Lower lobe of right lung (tissue), 2 donors: ENCODE measurements around the gene RHOH. TPM values are rescaled to one million over a fixed set of nuclear protein-coding genes. Genes with fewer than 3 reads are reported as not detected.
A peak's percentile ranks its signal among the peaks of the same experiment; 100 is the strongest.

Experiments
- ATAC-seq, 2 donors: fragments of 200-7000 bp; cut with Tn5 transposase; one replicate each; pipeline ENCODE4 v1.9.1; 2020 to 2022; ENCODE audit warnings: mild to moderate bottlenecking in 2 of 2, moderate library complexity in 2 of 2
- DNase-seq: peaks from one replicate; pipeline ENCODE4 v3.0.0-alpha.2; 2020
- H3K27ac ChIP-seq: fragments of 200-600 bp; one replicate; pipeline ENCODE4 v1.8.0; 2022
- H3K27me3 ChIP-seq: fragments of 200-600 bp; one replicate; pipeline ENCODE4 v1.8.0; 2022; ENCODE audit warnings: low read depth
- H3K36me3 ChIP-seq: fragments of 200-600 bp; one replicate; pipeline ENCODE4 v1.8.0; 2022; ENCODE audit warnings: mild to moderate bottlenecking
- H3K4me1 ChIP-seq: fragments of 200-600 bp; one replicate; pipeline ENCODE4 v1.8.0; 2022
- H3K4me3 ChIP-seq: fragments of 200-600 bp; one replicate; pipeline ENCODE4 v1.8.0; 2022; ENCODE audit warnings: mild to moderate bottlenecking
- H3K9me3 ChIP-seq: fragments of 200-600 bp; one replicate; pipeline ENCODE4 v1.8.0; 2022
- intact Hi-C: fragments of 100-400 bp; cut with DNase I; formaldehyde crosslinking; loops from one replicate; pipeline ENCODE4 v1.11.0; 2022
- total RNA-seq: library from RNA; stranded (reverse); fragmentation: NEBNext Ultra II Directional; extraction: Animal tissue kit (Norgen Biotek cat#: 25700); gene quantifications from one replicate; pipeline ENCODE4 v1.2.1, GENCODE V29; 2021
- TF ChIP-seq, protein P1 (sequence below): fragments of 200-600 bp; IDR thresholded peaks from one replicate; pipeline ENCODE4 v1.8.0; 2022; ENCODE audit warnings: antibody characterized with exemption, mild to moderate bottlenecking
- donor health status: DM: no; HTN: yes; CAD: no; lungs with severe emphysema.

The RHOH gene
- total RNA-seq, 1 donor from 2014 or later, result 9.2 TPM

DNA sequence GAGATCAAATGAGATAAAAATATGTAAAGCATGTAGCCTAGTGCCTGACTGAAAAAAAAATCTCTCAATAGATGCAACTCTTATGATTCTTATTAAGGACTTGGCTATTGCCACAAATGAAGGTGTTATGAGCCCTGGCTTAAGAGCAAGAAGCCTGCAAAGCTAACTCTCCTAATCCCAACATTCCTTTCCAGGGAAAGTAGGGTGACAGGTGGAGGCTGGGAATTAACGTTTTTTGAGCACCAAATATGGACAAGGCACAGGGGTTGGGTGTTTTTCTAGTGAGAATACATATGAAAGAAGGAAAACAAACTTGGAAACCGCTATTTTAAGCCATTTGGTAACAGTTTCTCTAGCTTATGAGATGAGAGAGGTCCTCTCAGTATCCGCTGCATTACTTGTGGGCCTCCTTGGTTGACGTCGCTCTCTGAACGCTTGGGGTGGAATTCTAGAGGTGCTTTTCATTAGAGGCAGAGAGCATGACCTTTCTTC lies 2.4 kb downstream of the RHOH start:
- peak overlapping the region; percentile 46 for H3K4me3 ChIP-seq
- H3K27me3 ChIP-seq, result no peaks in the 10 kb centered on the region
- intact Hi-C loops, result no loop called here
- H3K9me3 ChIP-seq, result no peaks in the 10 kb centered on the region
- H3K27ac ChIP-seq, result peak overlapping the region; percentile 72
- DNase-seq, result no peak
- ATAC-seq, result no peak
- no peaks in the 10 kb centered on the region for H3K4me1 ChIP-seq
- H3K36me3 ChIP-seq, result no peaks in the 10 kb centered on the region
- TF ChIP-seq, protein P1, sequence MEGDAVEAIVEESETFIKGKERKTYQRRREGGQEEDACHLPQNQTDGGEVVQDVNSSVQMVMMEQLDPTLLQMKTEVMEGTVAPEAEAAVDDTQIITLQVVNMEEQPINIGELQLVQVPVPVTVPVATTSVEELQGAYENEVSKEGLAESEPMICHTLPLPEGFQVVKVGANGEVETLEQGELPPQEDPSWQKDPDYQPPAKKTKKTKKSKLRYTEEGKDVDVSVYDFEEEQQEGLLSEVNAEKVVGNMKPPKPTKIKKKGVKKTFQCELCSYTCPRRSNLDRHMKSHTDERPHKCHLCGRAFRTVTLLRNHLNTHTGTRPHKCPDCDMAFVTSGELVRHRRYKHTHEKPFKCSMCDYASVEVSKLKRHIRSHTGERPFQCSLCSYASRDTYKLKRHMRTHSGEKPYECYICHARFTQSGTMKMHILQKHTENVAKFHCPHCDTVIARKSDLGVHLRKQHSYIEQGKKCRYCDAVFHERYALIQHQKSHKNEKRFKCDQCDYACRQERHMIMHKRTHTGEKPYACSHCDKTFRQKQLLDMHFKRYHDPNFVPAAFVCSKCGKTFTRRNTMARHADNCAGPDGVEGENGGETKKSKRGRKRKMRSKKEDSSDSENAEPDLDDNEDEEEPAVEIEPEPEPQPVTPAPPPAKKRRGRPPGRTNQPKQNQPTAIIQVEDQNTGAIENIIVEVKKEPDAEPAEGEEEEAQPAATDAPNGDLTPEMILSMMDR, result no peak

DNA sequence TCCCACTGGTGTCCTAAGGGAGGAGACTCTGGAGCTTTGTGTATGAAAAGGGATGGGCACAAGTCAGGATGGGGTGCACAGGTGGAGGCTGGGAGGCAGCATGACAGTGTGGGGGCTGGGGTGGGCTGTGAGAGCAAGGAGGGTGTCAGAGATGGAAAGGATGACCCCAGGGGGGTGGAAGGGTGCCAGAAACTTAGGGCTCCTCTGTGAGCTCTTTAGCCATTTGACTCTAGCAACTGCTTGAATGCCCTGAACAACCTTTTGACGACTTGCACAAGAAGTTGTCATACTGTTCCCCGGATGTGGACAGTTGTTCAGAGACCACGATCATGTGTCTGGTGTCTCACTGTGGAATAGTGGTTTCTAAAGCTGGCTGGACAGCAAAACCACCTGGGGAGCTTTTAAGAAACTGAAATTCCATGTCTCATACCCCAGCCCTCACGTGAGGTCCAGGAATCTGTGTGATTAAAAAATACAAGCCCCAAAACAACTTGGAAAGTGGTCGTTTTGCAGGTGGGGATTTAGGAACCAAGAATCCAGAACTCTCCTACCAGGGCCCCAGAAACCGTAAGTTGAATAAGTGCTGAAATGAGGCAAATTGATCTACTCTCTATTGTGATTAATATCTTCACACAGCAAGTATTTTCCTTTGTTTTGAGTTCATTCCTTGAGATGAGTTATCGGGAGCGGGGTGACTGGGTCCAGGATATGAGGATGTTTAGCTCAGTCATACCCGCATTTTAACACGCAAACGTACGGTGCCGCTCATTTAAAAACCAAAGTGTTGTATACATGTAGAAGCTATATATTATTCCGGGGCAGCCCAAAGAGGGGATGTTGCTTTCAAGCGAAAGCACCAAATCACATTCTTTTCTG lies 3.4 kb downstream of the RHOH start:
- TF ChIP-seq, protein P1, result no peak
- ATAC-seq, result peak; percentile 78 to 80
- DNase-seq, result no peak
- no peaks in the 10 kb centered on the region for H3K4me1 ChIP-seq
- peak overlapping the region; percentile 72 for H3K27ac ChIP-seq
- no peaks in the 10 kb centered on the region for H3K27me3 ChIP-seq
- no peaks in the 10 kb centered on the region for H3K9me3 ChIP-seq
- peak overlapping the region; percentile 46 for H3K4me3 ChIP-seq
- no peaks in the 10 kb centered on the region for H3K36me3 ChIP-seq
- intact Hi-C loops, result no loop called here

DNA sequence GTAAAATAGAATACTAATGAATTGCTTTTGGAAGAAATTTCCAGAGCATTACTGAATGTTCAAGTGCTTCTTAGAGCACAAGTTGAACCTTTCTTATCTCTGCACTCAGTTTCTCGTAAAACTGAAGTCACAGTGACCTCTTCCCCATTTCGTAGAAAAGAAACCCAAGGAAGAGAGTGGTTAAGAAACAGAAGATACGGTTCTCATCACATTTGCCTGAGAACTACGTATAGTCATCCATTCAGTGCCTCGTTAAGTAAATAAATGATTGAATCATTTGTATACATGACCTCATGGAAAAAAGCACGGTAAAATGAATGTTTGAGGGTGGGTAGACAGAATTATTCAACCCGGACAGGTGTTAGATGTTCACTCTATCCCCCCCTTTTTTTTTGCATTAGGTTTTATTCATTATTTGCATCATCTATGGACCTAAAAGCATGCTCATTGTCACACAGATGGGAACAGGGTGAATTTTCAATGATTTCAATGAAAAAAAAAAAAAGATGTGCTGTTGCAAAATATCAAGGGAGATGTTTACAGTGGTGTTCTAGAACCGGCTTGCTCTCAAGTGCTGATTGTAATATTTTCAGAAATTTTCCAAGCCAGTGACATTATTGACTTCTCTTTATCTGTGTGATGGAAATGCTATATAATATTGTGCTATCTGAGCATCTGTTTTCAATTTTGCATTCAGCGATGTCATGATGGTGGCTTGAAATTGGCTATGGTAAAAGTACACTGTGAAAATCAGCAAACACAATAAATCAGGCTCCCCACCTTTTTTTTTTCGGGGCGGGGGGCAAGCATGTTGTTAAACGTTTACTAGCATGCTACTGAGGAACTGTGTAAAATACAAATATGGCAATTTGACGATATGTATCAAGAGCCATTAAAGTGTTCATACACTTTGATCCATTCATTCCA lies 4.3 kb downstream of the RHOH start:
- Histone ChIP-seq H3K9me3 (no peaks in the 10 kb centered on the region), H3K36me3 (no peaks in the 10 kb centered on the region), H3K4me3 (peak overlapping the region; percentile 46), H3K27me3 (no peaks in the 10 kb centered on the region), H3K4me1 (no peaks in the 10 kb centered on the region), H3K27ac (peak overlapping the region; percentile 72)
- DNase-seq (no peak), ATAC-seq (peak; percentile 30 to 58)
- intact Hi-C loops, result no loop called here
- TF ChIP-seq, protein P1, result no peak

DNA sequence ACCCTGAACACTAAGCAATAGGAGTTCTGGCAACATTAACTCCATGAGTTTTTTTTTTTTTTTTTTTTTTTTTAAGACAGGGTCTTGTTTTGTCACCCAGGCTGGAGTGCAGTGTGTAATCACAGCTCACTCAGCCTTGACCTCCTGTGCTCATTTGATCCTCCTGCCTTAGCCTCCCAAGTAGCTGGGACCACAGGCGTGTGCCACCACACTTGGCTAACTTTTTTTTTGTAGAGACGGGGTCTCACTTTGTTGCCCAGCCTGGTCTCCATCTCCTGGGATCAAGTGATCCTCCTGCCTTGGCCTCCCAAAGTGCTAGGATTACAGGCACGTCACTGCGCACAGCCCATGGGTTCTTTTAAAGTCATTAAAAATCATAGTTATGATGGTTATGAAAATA lies 5.1 kb downstream of the RHOH start:
- Histone ChIP-seq H3K27me3 (no peaks in the 10 kb centered on the region), H3K27ac (peak overlapping the region; percentile 72), H3K36me3 (no peaks in the 10 kb centered on the region), H3K9me3 (no peaks in the 10 kb centered on the region), H3K4me3 (no peak overlapping the region), H3K4me1 (no peaks in the 10 kb centered on the region)
- ATAC-seq (no peak), DNase-seq (no peak)
- TF ChIP-seq, protein P1, result no peak
- intact Hi-C loops, result no loop called here

DNA sequence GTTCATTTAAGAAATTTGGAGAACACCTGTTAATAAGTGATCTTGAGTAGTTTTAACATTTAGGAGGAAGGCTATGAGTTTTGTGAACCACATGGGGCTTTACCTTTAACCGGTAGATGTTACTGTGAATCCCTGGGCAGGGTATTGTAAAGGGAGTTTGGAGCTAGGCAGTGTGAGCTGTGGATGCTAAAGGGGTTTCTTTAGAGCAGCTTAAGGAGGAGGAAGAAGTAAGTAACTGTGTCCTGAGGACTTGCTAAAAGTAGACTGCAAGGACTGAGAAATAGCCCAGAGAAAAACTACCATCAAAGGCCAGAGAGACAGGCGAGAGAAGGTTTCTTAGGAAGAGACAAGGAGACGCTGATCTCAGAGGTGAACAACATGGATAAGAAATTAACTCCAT lies 5.6 kb downstream of the RHOH start:
- Histone ChIP-seq H3K4me1 (no peaks in the 10 kb centered on the region), H3K9me3 (no peaks in the 10 kb centered on the region), H3K27ac (peak overlapping the region; percentile 43), H3K36me3 (no peaks in the 10 kb centered on the region), H3K27me3 (no peaks in the 10 kb centered on the region), H3K4me3 (peak overlapping the region; percentile 11)
- intact Hi-C loops, result no loop called here
- DNase-seq, result no peak
- ATAC-seq, result no peak
- TF ChIP-seq, protein P1, result no peak
